Activated CD4-positive, alpha-beta T cell treated with anti-CD3 and anti-CD28 coated beads, Interleukin-2, amount 50 U/mL, for 4 hours (primary cell): ENCODE results near the gene ABRAXAS1.

Experiments used
- DNase-seq, 2 experiments: peaks; one replicate each; pipeline ENCODE4 v3.0.0-alpha.2; 2020

Gene ABRAXAS1

DNA sequence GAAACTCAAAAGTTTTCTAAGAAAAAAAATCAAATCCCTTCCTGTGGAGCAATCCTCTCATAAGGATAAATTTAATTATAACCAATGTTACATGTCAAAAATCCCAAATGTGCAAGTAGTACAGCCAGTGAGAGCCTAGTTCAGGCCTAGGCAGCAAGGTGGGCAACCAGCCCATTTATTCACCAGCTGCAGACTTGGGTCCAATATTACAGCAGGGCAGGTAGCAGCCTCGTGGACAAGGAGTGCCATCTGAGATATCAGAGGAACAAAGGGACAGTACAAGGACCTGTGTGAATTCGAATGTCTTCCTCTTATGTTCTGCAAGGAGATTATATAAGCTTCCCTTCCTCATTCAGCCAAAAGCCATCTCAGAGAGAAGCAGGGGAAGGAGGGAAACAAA, 35.9 kb downstream of the ABRAXAS1 start:
- DNase-seq, result no peak

- DNase-seq, result no peak
Observed at GRCh38 chr4:83440899-83441298, 44.0 kb downstream of the ABRAXAS1 start.

- DNase-seq, result no peak
Observed at GRCh38 chr4:83440148-83440814, 44.6 kb downstream of the ABRAXAS1 start.

DNA sequence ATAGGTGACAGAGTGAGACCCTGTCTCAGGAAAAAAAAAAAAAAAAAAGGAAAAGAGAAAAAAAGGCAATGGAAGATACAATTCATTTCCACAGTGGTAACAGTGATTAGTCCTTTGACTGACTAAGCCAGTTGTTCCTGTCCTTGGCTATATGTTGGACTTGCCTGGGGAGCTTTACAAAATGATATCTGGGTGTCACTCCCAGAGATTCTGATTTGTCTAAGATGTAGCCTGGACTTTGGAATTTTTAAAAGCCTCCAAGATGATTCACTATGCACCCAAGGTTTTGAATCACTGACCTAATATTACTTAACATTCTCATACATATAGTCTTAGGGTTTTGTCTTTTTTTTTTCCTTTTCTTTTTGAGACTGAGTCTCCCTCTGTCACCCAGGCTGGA, 46.2 kb downstream of the ABRAXAS1 start:
- DNase-seq, result no peak

GRCh38 chr4:83436680-83437079, 48.2 kb downstream of the ABRAXAS1 start:
- no peak for DNase-seq

DNA sequence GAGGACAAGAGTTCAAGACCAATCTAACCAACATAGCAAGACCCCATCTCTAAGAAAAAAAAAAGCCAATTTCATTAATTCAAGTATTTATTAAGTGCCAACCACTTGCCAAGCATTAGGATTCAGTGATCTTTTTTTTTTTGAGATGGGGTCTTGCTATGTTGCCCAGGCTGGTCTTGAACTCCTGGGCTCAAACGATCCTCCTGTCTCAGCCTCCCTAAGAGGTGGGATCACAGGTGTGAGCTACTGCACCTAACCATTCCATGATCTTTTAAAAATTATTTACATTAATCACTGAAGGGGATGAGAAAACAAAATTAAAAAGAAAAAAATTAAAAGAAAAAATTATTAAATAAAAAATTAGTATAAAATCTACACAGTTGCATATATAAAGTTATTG, 53.7 kb downstream of the ABRAXAS1 start:
- no peak for DNase-seq

DNA sequence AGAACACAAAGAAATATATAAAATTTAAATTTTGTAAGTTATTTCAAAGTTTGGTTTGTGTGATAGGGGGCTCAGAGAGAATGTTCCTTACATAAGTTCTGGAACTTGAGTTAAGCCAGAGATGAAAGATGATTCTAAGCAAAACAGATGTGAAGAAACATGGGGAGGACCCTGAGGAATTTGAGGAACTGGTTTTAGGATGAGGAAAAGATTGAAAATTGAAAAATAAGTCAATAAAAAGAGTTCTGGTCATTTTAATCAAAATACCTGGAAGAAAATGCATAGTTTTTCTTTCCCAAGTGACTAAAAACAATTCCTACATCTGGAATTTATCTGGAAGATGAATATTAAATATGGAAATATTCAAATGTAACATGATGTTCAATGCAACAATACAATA, 66.7 kb downstream of the ABRAXAS1 start:
- no peak for DNase-seq

DNA sequence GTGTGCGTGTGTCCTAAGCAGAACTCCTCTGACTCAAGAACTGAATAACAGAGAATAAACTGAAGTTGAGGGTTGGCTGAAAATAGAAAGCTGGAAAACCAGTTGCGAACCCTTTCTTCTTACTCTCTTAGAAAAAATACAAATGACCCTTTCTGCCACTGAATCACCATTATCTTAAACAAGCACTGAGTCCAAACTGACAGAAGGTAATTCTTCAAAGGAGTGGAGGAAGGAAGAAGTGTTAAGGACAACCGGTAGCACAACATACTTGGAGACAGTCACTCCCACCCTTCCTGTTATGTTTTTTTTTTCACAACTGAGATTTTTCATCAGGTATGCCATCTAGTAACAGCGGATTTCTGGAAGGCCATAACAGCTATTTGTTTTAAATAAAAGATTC, 67.3 kb downstream of the ABRAXAS1 start:
- DNase-seq, result no peak

DNA sequence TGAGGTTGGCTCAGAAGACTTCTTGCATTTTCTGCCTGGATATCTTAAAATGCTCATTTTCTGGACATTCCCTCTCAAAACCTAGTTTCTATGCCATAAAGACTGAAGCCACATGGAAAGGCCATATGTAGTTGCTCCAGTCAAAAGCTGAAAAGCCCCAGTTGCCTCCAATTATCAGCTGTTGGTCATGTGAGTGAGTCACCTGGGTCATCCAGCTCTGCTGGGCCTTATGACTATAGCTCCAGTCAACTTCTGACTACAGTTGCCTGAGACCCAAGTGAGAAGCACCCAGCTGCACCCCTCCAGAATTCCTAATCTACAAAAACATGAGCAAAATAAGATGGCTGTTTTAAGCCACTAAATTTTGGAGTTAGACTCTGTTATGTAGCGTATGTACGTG, 71.2 kb downstream of the ABRAXAS1 start:
- no peak for DNase-seq
